ENCODE data around the gene FABP1. TPM values are rescaled to one million over a fixed set of nuclear protein-coding genes. Genes with fewer than 3 reads are reported as not detected.

Gene FABP1
- polyA plus RNA-seq, 1 donor from 2014 or later = not detected

DNA sequence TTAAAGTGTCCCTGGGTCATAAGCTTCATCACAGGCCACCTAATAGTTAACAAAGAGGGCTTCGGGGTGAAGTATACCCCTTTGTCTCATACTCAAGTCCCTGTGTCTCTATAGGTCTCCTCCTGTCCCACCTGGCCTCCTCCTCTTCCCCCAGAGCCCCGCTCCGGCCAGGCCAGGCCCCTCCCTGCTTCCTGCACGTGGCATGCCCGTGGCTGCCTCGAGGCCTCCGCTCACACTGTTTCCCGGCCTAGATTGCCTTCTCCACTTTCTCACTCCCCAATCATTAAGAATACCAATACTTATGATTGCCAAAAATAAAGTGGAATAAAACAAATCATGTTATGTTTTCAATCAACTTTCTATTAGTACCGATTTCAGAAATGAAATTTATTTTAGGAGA, 41.5 kb downstream of the FABP1 start:
- Mint-ChIP-seq H3K27ac (no peak overlapping the region), H3K27me3 (peaks cover 2% of the 10 kb centered on the region)

GRCh38 chr2:88085602-88086001, 42.3 kb downstream of the FABP1 start:
- Mint-ChIP-seq H3K4me1 (peaks cover 0 to 5% (median 4%) of the 10 kb centered on the region in 3 donors), H3K27ac (no peak overlapping the region), H3K27me3 (peaks cover 3% of the 10 kb centered on the region), H3K36me3 (no peaks in the 10 kb centered on the region), H3K4me3 (no peak overlapping the region), H3K9me3 (peaks cover 0 to 1% (median 0%) of the 10 kb centered on the region in 3 donors)

More for the DNA sequence above, 41.5 kb downstream of the FABP1 start:
- H3K4me3 Mint-ChIP-seq = no peak overlapping the region
- H3K9me3 Mint-ChIP-seq = peaks cover 0 to 1% (median 0%) of the 10 kb centered on the region in 3 donors
- H3K4me1 Mint-ChIP-seq = peaks cover 5 to 12% (median 9%) of the 10 kb centered on the region in 3 donors
- peaks cover 2% of the 10 kb centered on the region for H3K36me3 Mint-ChIP-seq

DNA sequence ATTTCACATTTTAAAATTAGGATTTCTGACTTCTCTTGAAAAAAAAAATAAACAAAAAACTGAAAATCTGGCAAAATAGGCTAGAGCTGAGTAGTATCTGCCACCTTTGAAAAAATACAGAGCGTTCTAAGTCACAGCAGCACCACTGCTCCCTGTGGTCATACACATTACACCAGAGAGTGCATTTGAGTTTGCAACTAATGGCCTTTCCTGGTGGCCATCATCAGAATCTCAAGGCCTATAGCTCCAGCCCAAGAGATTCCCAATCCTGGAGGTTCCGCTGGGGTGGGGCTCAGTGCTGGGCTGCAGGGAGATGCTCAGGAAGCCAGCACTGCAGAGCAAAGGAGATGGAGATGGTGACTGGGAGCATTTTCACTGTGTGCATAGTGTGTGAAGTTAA, 42.8 kb downstream of the FABP1 start:
- Mint-ChIP-seq H3K36me3 (no peaks in the 10 kb centered on the region), H3K4me1 (peaks cover 0 to 1% (median 0%) of the 10 kb centered on the region in 3 donors), H3K27ac (no peak overlapping the region), H3K27me3 (peaks cover 5% of the 10 kb centered on the region), H3K4me3 (no peak overlapping the region), H3K9me3 (peaks cover 0 to 1% (median 0%) of the 10 kb centered on the region in 3 donors)

DNA sequence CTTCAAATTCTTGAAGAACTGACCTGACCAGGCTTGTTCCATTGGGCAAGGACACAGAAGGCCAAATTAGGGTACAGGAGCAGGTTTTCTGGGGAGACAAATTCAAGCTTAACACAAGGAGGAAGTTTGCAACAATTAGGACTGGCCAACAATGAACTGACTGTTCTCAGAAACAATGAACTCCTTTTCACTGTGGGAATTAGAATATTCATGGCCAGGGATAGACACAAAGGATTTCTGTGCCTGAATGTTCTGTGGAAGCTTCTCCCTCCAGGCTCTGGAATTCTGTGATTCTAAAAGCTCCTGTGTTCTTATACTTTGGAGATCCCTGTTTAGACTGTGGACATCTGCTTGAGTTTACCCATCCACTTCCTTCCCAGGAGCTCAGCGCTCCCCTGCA, 45.1 kb downstream of the FABP1 start:
- no peak overlapping the region for H3K4me3 Mint-ChIP-seq
- H3K4me1 Mint-ChIP-seq = no peaks in the 10 kb centered on the region
- H3K27ac Mint-ChIP-seq = no peak overlapping the region
- H3K27me3 Mint-ChIP-seq = peaks cover 5% of the 10 kb centered on the region
- H3K9me3 Mint-ChIP-seq = peaks cover 0 to 1% (median 0%) of the 10 kb centered on the region in 3 donors
- no peaks in the 10 kb centered on the region for H3K36me3 Mint-ChIP-seq

- no peak overlapping the region for H3K4me3 Mint-ChIP-seq
- H3K27ac Mint-ChIP-seq = no peak overlapping the region
- peaks cover 5% of the 10 kb centered on the region for H3K27me3 Mint-ChIP-seq
- H3K36me3 Mint-ChIP-seq = no peaks in the 10 kb centered on the region
- no peaks in the 10 kb centered on the region for H3K4me1 Mint-ChIP-seq
- H3K9me3 Mint-ChIP-seq = peaks cover 0 to 1% (median 0%) of the 10 kb centered on the region in 3 donors
These were observed 45.8 kb downstream of the FABP1 start for GRCh38 chr2:88081924-88082608.

- H3K4me3 Mint-ChIP-seq = no peak overlapping the region
- H3K36me3 Mint-ChIP-seq = no peaks in the 10 kb centered on the region
- H3K27me3 Mint-ChIP-seq = peaks cover 5% of the 10 kb centered on the region
- no peaks in the 10 kb centered on the region for H3K4me1 Mint-ChIP-seq
- H3K9me3 Mint-ChIP-seq = peaks cover 0 to 1% (median 0%) of the 10 kb centered on the region in 3 donors
- H3K27ac Mint-ChIP-seq = no peak overlapping the region
These were observed 47.3 kb downstream of the FABP1 start for GRCh38 chr2:88080545-88080944.

GRCh38 chr2:88078643-88079172, 49.2 kb downstream of the FABP1 start:
- Mint-ChIP-seq H3K4me3 (no peak overlapping the region), H3K36me3 (no peaks in the 10 kb centered on the region), H3K9me3 (peaks cover 1 to 10% (median 1%) of the 10 kb centered on the region in 3 donors), H3K27me3 (peaks cover 3% of the 10 kb centered on the region), H3K27ac (no peak overlapping the region), H3K4me1 (no peaks in the 10 kb centered on the region)

DNA sequence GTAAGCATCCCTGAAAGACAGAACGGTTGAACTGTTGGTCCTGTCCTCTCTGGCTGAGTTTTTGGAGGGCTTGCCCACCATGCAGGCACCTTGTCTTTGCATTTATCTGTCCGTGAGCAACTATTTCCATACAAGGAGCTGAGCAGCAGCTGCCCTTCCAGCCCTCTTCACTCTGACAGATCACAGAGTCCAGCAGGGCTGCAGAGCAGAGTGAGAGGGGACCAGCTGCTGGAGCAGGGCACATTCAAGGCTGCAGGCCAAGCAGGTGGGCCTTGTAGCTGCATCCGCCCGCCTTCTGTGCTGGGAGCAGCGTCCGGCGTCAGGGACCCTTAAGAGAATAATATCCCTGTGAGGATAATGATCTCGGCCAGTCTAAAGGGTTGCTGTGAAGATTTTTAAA, 50.8 kb downstream of the FABP1 start:
- Mint-ChIP-seq H3K36me3 (no peaks in the 10 kb centered on the region), H3K4me3 (no peak overlapping the region), H3K4me1 (no peaks in the 10 kb centered on the region), H3K9me3 (peaks cover 0 to 10% (median 1%) of the 10 kb centered on the region in 3 donors), H3K27ac (peak overlapping the region in 1 of 3 donors; percentile 57), H3K27me3 (peaks cover 6% of the 10 kb centered on the region)

DNA sequence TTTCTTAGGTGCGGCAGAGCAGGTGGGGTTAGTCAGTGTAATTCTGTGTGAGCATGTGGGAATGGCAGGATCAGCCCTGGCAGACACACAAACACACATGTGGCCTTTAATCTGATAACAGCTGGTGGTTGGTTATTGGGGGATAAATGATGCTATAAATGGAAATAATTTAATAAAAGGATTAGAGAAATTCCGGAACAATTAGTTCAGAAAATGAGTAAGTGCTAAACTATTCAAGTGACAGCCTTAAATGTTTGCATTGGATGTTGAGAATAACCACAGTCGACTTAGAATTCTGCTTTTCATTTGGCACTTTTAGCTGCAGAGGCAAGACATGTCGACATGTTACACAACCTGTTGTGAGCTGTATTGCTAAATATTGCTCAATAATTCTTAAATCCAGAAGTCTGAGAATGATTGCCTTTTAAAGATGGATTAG, 53.0 kb downstream of the FABP1 start:
- Mint-ChIP-seq H3K36me3 (no peaks in the 10 kb centered on the region), H3K27me3 (peaks cover 3% of the 10 kb centered on the region), H3K9me3 (peaks cover 0 to 10% (median 1%) of the 10 kb centered on the region in 3 donors), H3K27ac (no peak overlapping the region), H3K4me1 (no peaks in the 10 kb centered on the region), H3K4me3 (no peak overlapping the region)

DNA sequence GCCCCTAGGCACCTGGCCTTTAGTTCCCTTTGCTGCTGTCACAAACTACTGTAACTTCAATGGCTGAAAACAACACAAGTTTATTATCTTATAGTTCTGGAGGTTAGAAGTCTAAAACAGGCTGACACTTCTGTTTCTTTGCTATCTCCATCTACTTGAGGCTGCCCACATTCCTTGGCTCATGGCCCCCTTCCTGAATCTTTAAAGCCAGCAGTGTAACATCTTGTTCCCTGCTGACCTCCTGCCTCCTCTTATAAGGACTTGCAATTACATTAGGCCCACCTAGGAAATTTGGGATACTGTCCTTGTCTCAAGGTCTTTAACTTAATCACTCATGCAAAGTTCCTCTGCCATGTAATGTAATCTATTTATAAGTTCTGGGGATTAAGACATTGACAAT, 53.7 kb downstream of the FABP1 start:
- Mint-ChIP-seq H3K4me1 (no peaks in the 10 kb centered on the region), H3K27me3 (peaks cover 5% of the 10 kb centered on the region), H3K36me3 (no peaks in the 10 kb centered on the region), H3K9me3 (peaks cover 0 to 10% (median 1%) of the 10 kb centered on the region in 3 donors), H3K27ac (no peak overlapping the region), H3K4me3 (no peak overlapping the region)

Other genes starting within 250 kb of the FABP1 start
- not detected for gene RNU2-63P, start 111.5 kb downstream of the FABP1 start, polyA plus RNA-seq
- gene KRCC1, start 72.3 kb downstream of the FABP1 start, polyA plus RNA-seq = 38.0 TPM
- gene SMYD1, start 60.2 kb downstream of the FABP1 start, polyA plus RNA-seq = not detected
- gene THNSL2, start 42.3 kb upstream of the FABP1 start, polyA plus RNA-seq = 1.8 TPM